ENCODE measurements around the gene PUS1.
"Not testable (repeated sequence)": the region's sequence is repeated elsewhere in the genome, so short reads cannot be mapped to it uniquely, and the experiment has no call there.

Gene PUS1

DNA sequence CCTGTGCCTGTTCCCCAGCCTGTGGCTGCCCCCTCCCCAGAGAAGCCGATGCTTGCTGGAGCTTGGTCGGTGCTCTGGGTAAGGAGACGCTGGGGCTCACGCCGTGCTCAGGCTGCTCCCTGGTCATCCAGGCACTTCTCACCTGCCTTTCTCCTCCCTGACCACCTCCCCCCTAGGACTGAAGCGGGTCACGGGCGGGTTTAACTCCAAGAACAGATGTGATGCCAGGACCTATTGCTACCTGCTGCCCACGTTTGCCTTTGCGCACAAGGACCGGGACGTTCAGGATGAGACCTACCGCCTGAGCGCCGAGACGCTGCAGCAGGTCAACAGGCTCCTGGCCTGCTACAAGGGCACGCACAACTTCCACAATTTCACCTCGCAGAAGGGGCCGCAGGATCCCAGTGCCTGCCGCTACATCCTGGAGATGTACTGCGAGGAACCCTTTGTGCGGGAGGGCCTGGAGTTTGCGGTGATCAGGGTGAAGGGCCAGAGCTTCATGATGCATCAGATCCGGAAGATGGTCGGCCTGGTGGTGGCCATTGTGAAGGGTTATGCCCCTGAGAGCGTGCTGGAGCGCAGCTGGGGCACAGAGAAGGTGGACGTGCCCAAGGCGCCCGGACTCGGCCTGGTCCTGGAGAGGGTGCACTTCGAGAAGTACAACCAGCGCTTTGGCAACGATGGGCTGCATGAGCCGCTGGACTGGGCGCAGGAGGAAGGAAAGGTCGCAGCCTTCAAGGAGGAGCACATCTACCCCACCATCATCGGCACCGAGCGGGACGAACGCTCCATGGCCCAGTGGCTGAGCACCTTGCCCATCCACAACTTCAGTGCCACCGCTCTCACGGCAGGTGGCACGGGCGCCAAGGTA lies 12.3 kb downstream of the PUS1 start:
- no peak for DNase-seq

DNA sequence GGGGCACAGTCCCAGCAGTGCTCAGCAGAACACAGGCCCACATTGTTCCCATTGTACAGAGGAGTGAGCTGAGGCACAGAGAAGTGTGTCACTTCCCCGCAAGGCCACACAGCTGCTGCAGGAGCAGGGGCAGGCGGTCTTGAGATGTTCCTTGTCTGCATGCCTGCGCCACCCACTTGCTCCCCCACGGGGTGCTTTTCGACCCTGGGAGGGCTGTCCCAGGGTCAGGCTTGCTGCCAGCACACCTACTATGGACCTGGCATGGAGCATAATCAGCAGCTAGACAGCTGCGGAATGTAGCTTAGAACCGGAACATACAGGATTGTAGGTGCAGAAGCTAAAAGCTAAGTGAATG lies 12.9 kb downstream of the PUS1 start:
- no peak for DNase-seq

DNA sequence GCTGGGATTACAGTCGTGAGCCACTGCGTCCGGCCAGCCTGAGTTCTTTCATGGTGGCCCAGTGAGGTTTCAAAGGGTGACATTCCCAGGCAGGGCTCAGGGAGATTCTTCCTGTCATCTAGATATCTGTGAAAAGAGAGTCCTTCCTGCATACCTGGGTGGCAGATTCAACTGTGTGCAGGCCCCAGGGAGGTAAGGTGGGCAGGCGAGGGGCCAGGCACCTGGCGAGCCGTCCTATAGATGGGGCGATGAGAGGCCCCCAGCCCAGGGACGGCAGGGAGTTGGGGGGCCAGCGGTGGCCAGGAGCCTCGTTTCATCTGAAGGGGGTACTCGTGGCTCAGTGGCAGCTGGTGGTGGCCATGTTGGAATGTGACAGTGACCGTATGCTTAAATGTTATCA lies 13.6 kb downstream of the PUS1 start:
- no peak for DNase-seq

DNA sequence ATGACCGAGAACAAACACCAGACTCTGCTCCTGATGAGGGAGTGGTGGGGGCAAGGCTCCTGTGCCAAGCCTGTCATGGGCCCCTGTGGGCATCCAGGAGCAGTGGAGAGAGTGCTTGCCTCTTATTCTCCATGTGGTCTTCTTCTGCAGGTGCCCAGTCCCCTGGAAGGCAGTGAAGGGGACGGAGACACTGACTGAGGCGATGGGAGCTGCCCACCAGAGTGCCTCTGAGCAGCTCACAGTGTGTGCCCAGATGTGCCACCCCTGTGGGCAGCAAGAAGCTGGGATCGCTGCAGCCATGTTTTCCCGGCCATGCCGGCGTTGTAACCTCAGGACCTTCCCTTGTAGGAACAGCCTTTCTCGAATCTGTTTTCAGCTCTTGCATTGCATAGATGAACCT lies 14.3 kb downstream of the PUS1 start:
- DNase-seq = no peak

DNA sequence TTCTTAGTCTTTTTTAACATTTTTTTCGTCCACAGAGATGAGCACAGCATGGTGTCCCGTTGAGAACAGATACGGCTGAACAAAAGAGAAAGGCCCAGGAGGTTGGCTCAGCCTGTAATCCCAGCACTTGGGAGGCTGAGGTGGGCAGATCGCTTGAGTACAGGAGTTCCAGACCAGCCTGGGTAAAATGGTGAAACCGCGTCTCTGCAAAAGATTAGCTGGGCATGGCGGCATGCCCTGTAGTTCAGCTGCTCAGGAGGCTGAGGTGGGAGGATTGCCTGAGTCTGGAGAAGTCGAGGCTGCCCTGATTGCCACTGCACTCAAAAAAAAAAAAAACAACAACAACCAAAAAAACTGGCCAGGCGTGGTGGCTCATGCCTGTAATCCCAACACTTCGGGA lies 14.8 kb downstream of the PUS1 start:
- DNase-seq = no peak

DNA sequence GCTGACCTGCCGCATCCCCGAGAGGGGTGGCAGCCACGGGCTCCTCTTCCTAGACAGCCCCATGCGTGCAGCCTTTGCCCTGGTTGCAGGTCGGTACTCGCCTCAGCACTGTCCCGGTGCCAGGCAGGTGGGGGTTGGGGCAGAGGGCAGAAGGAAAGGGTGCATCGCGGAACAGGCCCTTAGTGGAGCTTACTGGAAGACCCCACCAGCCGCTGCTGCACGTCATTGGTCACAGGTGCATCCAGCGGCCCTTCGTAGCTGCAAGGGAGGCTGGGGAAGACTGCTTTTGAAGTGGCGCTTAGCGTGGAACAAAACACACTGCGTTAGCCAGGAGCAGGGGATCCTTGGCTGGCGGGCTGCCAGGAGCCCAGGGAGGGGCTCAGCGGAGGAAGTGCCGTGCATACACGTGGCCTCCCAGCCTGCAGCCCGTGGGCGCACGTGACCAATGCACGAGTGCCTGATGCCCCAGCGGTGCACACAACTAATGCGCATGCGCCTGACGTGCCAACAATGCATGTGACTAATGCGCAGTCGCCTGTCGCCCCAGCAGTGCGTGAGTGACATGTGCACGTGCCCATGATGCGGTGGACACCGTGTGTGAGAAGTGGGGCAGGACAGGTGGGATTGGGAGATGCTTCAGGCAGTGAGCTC lies 15.7 kb downstream of the PUS1 start:
- no peak for DNase-seq

DNA sequence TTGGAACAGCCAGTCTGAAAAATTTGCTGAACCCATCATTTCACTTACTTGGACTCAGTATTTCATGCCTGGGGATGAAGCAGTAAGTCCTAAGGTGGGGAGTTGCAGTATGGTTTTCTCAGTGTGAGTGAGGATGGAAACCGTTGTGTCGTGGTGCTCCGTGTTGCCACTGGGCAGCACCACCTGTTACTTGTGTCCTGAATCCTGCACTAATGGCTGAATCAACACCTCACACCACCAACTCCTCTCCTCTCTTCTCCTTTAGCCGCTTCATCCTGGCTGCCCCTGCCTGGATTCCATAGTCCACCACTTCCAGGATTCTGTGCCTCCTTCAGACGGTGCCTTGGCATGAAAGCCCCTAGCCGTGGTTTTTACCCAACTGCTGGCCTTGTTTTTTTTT lies 17.7 kb downstream of the PUS1 start:
- no peak for DNase-seq

DNA sequence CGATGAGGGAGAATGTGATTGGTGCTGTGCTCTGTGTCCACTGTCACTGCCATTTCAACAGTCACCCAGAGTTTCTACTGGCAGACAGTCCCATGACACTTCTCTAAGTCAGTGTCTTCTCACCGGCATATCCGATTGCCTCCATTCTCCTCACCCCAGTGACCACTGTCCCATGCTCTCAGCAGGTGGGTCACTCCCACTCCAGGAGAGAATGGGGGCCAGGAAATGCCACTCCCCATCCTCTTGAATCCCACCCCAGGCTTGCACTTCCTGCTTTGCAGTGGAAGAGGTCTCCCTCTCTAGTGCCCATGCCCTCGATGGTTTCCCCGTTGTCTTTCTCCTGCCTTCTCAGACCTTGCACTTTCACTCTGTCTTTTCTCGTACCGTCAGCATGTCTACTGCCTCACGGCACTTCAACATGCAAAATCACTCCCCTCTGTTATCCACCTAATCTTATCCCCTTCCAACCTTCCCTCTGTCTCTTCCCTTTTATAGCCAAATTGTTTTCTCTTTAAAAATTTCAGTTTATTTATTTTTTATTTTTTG lies 18.5 kb downstream of the PUS1 start:
- DNase-seq = no peak

DNA sequence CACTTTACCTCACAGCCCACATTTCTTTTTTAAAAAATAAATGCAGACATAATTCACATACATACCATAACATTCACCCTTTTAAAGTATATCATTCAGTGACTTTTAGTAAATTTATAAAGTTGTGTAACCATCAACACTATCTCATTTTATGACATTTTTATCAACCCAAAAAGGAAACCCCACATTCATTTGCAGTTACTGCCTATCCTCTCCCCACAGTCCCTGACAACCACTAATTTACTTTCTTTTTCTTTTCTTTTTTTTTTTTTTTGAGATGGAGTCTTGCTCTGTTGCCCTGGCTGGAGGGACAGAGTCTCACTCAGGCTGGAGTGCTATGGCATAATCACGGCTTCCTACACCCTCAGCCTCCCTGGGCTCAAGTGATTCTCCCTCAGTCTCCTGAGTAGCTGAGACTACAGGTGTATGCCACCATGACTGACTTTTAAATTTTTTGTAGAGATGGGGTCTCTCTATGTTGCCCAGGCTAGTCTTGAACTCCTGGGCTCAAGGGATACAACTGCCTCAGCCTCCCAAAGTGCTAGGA lies 19.2 kb downstream of the PUS1 start:
- no peak for DNase-seq

DNA sequence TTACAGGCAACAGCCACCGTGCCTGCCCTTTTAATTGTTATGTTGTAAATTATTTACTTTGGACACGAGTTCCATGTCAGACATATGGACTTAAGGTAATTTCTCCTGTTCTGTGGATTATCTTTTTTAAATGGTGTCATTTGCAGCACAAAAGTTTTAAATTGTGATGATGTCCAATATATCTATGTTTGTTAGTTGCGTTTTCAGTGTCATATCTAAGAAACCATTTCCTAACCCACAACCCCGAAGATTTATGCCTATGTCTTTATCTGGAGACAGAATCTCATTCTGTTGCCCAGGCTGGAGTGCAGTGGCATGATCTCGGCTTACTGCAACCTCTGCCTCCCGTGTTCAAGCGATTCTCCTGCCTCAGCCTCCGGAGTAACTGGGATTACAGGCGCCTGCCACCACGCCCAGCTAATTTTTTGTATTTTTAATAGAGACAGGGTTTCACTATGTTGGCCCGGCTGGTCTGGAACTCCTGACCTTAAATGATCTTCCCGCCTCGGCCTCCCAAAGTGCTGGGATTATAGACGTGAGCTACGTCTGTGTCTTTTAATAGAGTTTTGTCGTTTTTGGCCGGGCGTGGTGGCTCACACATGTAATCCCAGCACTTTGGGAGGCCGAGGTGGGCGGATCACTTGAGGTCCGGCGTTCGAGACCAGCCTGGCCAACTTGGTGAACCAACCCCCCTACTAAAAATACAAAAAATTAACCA lies 19.8 kb downstream of the PUS1 start:
- DNase-seq = not testable (repeated sequence)

GRCh38 chr12:131949431-131950181 lies 20.5 kb downstream of the PUS1 start, which contains the start of gene EP400:
Gene EP400 (plus strand): TSS chr12:131949942. CDS start chr12:131960620, 10,678 bp downstream.
- peak; percentile 82 for DNase-seq

GRCh38 chr12:131950182-131950913 lies 21.3 kb downstream of the PUS1 start:
- peak; percentile 15 for DNase-seq

- DNase-seq = not testable (repeated sequence)
Measured at GRCh38 chr12:131953810-131954209, 24.7 kb downstream of the PUS1 start.

DNA sequence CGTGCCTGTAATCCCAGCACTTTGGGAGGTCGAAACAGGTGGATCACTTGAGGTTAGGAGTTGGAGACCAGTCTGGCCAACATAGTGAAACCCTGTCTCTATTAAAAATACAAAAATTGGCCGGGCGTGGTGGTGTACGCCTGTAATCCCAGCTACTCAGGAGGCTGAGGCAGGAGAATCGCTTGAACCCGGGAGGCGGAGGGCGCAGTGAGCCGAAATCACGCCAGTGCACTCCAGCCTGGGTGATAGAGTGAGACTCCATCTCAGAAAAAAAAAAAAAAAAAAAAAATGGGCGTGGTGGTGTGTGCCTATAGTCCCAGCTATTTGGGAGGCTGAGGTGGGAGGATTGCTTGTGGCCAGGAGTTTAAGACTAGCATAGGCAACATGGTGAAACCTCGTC lies 25.4 kb downstream of the PUS1 start:
- DNase-seq = not testable (repeated sequence)

DNA sequence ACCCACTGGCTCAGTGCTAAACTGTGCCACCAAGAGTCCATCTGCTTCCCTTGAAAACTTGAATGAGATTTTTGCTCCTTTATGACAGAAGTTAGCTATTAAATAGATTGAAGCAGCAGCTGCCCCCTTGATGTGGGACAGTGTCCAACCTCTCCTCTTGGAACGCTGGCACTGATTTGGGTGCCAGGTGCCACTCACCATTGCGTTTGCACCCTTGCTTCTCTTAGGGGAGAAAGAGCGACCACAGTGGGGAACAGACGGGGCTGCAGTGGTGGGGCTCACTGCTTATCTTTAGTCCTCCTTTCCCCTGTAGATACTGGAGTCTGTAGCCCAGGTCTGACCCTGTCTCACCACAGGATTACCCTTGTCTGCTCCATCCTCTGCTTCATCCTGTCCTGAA lies 30.0 kb downstream of the PUS1 start:
- no peak for DNase-seq

DNA sequence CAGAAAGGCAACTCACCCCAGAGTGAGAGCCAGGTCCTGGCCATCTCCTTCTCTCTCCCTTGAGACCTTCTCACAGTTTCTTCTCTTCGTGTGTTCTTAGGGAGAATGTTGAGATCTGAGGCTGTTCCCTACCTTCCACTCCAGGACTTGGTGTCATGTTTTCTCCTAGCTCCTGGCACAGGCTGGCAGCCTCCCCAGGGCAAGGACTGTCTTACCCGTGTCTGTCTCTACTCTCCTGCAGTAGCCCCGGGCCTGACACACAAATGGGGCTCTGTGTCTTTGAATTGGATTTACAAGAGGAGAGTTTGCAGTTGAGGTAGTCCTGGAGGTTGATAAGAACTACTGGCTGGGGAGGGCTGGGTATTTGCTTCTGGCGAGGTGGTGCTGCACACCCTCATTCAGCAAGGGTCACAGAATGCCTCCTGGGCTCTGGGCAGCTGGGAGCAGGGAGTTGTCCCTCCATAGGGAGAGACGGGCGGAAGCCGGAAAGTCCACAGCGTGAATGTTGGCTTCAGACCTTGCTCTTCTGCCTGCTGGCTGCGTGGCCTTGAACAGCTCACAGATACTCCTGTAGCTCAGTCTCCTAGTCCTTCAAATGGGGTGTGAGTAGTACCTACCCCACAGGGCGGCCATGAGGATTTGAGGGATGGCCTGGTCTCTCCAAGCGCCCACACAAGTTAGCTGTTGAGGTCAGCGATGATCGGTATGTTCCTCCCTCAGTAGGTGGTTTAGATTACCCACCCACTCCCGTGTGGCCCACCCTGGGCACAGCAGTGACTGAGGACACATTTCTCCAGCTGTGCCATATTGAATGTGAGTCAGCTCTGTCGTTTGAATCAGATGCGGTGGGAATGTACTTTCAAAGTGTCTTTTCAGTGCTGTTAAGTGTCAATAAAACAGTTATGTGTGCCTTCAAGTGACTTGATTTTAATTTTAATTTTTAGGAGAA lies 30.8 kb downstream of the PUS1 start:
- no peak for DNase-seq

- not testable (repeated sequence) for DNase-seq
Measured at GRCh38 chr12:131960590-131961325, 31.7 kb downstream of the PUS1 start.

DNA sequence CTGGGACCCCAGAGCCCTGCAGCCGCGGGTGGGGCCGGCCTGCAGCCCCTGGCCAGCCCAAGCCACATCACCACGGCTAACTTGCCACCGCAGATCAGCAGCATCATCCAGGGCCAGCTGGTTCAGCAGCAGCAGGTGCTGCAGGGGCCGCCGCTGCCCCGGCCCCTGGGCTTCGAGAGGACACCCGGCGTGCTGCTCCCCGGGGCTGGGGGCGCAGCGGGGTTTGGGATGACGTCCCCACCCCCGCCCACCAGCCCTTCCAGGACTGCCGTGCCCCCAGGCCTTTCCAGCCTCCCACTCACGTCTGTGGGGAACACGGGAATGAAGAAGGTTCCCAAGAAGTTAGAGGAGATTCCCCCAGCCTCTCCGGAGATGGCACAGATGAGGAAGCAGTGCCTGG lies 32.3 kb downstream of the PUS1 start:
- not testable (repeated sequence) for DNase-seq

- no peak for DNase-seq
Measured at GRCh38 chr12:131962069-131962468, 33.0 kb downstream of the PUS1 start.

- DNase-seq = no peak
Measured at GRCh38 chr12:131963381-131963780, 34.3 kb downstream of the PUS1 start.

Measured in NCI-H1092 treated with DMSO at 0.1 percent for 48 hours (cell line).